Stimulated activated CD8-positive, alpha-beta memory T cell treated with anti-CD3 and anti-CD28 coated beads, Interleukin-12 subunit alpha, Interleukin-12 subunit beta, amount 100 ng/mL, for 24 hours (primary cell): ENCODE measurements around the gene PDE10A.
"Not testable (repeated sequence)": the region's sequence is repeated elsewhere in the genome, so short reads cannot be mapped to it uniquely, and the experiment has no call there.

Experiments
- DNase-seq: peaks from one replicate; pipeline ENCODE4 v3.0.0-alpha.2; 2020; ENCODE audit errors: extremely low read depth

PDE10A gene

GRCh38 chr6:165586706-165587105, 76.3 kb downstream of the PDE10A start:
- no peak for DNase-seq

GRCh38 chr6:165585060-165585459, 78.0 kb downstream of the PDE10A start:
- DNase-seq: no peak

DNA sequence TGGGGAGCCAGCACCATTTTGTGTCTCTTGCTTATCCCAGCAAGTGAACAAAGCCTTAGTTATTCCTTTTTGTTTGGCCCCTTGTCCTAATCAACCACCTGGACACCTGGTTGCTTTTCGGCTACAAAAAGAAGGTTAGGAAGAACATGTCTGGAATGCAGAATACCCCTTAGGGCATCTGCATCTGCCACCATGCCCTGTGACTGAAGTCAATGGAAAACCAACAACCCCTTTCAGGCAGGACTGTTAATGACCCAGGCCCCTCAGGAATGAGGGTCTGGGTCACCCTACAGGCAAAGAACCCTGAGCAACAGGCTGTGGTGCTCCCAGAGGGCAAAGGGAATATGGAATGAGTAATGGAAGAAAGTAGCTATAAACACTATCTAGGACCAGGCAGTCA, 78.5 kb downstream of the PDE10A start:
- no peak for DNase-seq

GRCh38 chr6:165581678-165582077, 81.4 kb downstream of the PDE10A start:
- no peak for DNase-seq

GRCh38 chr6:165580136-165580535, 82.9 kb downstream of the PDE10A start:
- no peak for DNase-seq

GRCh38 chr6:165579151-165579550, 83.9 kb downstream of the PDE10A start:
- DNase-seq: no peak

DNA sequence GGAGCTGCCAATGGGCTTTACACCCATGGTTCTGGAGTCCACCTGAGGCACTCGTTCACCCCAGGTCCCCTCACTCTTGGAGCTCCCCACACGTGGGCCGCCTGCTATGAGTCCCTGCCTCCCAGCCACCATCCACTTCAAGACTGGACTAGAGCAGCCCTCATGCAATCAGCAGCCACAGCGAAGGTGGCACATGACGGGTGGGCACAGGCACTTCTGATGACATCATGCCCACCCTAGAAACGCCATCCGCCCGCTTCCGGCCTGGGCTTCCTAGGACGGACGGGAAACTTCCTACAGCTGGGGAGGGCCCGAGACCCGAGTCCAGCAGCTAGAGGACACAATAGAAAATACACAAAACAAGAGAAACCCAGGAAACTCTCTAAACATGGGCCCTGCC, 85.5 kb downstream of the PDE10A start:
- DNase-seq: no peak

GRCh38 chr6:165575158-165575549, 87.9 kb downstream of the PDE10A start:
- no peak for DNase-seq

- no peak for DNase-seq
Observed at GRCh38 chr6:165574220-165575157, 88.6 kb downstream of the PDE10A start.

DNA sequence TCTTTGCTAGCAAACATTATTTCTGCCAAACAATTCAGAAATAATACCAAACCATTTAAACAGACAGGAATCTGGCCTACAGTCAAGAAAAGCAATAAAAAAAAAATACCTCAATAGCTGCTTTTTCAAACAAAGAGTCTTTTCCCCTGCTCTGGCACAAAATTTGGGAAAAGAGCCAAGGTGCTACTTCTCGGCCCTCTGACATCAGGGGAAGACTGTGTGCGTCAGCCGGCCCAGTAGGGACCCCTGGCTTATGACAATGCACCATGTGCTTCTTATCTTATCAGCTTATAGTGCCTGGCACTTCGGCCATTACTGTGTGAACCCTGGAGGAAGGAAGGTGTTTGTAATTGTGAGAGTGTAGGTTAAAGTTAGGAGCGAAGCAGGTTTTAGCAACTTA, 89.4 kb downstream of the PDE10A start:
- DNase-seq: no peak

DNA sequence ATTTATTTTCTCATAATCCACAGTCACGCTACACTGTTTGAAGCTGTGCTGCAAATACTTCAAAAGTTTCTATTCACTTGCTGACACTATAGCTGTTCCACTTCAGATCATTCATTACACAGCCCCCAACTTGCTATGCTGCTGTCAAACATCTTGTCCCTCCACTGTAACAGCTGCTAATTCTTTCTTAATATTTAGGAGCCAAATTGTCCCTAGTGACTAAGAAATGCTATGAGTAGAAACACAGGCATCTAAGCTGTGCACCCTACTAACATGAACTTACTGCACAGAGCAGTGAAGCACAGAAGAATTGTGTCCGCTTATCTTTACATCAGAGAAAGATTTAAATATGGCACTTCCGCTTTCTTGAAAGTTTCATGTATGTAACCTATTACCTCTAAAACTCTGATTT, 91.3 kb downstream of the PDE10A start:
- DNase-seq: no peak

DNA sequence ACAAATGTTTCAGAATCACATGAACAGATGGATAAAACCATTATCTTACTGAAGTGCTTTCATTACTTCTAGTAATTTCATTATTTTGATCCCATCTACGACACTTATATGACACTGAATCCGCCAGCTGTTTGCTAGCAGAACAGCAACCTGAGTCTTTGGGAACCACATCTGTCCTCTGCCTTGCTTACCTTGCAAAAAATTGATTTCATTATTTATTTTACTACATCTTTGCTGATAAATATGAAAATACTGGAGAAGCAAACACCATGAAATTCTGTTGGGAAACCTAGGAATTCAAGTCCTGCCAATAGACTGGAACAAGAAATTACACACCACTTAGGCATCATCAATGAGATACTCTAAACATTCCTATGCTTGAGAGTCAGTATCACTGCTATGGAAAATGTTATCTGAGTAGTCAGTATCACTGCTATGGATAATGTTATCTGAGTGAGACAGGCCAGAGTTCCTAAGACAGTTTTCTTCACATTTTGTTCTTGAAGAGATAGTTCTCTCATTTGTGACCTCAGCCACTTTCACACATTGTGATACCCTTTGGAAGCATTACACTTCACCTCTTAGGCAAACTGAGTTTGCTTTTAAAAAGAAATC, 91.9 kb downstream of the PDE10A start:
- DNase-seq: no peak

- DNase-seq: no peak
Observed at GRCh38 chr6:165568326-165568725, 94.7 kb downstream of the PDE10A start.

DNA sequence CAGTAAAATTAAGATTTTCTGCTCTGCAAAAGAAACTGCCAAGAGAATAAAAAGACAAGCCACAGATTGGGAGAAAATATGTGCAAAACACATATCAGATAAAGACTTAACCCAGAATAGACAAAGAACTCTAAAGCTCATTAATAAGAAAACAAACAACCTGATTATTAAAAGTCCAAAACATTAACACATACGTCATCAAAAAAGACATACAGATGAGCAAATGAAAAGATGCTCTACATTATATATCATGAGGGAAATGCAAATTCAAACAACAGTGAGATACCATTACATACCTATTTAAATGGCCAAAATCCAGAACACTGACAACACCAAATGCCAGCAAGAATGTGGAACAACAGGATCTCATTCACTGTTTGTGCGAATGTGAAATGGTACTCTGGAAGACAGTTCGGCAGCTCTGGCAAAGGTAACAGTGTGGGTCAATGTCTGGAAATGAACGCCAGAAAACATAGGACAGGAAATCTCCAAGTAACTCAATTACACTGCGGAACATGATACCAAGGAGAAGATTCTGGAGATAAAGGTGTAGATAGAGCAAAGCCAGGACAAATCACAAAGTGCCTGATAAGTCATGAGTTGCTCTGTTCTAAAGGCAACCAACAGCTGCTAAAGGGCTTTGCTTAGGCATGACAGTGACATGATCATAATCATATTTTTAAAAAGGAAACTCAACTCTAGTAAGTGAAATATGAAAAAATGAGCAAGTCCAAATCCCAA, 96.8 kb downstream of the PDE10A start:
- DNase-seq: no peak

- no peak for DNase-seq
Observed at GRCh38 chr6:165562421-165563090, 100.5 kb downstream of the PDE10A start.

GRCh38 chr6:165559632-165560031, 103.4 kb downstream of the PDE10A start:
- DNase-seq: no peak

GRCh38 chr6:165558097-165558496, 104.9 kb downstream of the PDE10A start:
- not testable (repeated sequence) for DNase-seq

DNA sequence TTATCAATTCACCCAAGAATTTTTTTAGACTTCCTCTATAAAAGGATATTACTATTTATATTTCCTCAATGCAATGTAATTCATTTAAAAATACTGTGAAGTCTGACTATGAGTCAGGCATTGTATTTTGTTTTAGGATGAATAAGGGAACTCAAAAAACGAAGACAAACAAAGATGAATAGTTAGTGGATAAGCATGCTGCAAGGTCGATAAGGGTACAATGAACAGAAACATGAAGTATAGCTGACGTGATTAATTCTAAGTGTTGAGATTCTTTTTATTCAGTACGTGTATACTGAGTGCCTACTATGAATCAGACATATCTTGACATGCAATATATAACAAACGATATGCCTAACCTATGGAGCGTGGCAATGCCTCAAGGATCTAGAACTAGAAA, 105.4 kb downstream of the PDE10A start:
- no peak for DNase-seq

DNA sequence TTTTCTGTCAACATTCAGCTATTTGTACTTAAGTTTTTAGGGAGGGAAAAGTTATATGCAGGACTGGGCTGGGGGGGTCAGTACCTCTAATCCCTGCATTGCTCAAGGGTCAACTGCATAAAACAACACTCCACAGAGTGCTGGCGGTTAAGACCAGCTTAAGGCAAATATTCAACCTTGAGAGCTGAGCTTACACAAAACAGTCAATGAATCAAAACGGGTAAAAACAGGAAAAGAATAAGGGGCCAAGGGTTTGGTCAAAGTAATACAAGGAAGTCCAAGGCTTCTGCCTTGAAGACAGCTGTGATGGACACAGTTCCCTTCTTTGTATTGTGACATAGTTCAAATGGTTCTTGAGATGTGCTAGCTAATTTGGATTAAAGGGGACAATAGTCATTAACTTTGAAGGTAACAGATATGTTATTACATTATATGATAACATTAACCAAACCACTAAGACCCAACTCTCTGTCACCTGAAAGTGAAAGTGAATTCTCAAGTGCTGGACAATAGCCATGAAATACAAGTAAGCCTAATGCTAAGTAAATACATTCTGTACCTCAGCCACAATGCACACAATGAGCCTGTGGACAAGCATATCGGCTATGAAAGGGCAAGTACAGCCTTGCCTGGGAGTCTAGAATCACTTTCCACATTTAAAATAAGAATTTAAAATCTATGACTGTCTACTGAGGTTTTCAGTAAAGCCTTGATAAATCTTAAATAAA, 106.8 kb downstream of the PDE10A start:
- DNase-seq: no peak

DNA sequence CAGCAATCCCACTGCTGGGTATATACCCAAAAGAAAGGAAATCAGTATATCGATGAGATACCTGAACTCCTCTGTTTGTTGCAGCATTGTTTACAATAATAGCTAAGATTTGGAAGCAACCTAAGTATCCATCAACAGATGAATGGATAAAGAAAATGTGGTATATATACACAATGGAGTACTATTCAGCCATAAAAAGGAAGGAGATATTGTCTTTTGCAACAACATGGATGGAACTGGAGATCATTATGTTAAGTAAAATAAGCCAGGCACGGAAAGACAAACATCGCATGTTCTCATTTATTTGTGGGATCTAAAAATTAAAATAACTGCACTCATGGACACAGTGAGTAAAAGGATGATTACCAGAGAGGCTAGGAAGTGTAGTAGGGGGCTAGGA, 108.4 kb downstream of the PDE10A start:
- DNase-seq: not testable (repeated sequence)

DNA sequence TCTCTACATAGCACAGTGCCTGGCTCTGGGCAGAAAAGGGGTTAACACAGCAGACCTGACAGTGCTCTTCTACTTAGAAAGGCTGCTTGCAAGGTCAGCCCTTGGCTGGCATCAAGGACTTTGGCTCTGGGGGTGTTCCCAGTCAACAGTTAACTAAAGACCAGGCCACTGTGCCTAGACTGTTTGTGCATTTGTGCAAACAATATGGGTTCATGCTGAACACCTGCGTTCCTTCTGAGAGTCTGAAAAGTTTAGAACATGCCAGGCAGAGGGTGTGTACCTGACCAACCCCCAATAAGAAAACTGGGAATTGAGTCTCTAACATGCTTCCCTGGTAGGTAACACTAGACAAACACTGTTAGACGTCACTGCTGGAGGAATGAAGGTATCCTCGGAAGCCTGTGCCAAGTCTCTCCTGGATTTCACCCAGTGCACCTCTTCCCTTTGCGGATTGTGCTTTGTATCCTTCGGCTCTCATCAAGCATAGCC, 110.7 kb downstream of the PDE10A start:
- DNase-seq: no peak
